Measurements from ENCODE around the gene LRPAP1. TPM values are rescaled to one million over a fixed set of nuclear protein-coding genes. Genes with fewer than 3 reads are reported as not detected.
"Not testable (repeated sequence)": the region's sequence is repeated elsewhere in the genome, so short reads cannot be mapped to it uniquely, and the experiment has no call there.

LRPAP1 gene
- total and polyA plus RNA-seq, 10 donors = 28.1 to 131 (median 112) TPM

GRCh38 chr4:3544259-3545025, 12.2 kb upstream of the LRPAP1 start:
- H3K27me3 ChIP-seq (replicated peaks in 1 of 7); H3K27ac ChIP-seq; H3K36me3 ChIP-seq; intact Hi-C loops (cut with DNase I; ENCODE audit: low total_unique reads); H3K4me3 ChIP-seq; H3K9me3 ChIP-seq: not testable (repeated sequence)
- peaks cover 0 to 11% (median 0%) of the 10 kb centered on the region in 6 donors for H3K4me1 ChIP-seq
- peak in 1 of 3 donors; percentile 19 for TF ChIP-seq POLR2AphosphoS5 (IDR thresholded peaks at IDR 0.05)
- 51 to 68% (median 59%) methylated on average over 17 to 22 of the region's 22 CpGs for WGBS, 5 donors
- peak; percentile 51 for DNase-seq

- H3K36me3 ChIP-seq; H3K27ac ChIP-seq; intact Hi-C loops (cut with DNase I; ENCODE audit: low total_unique reads); DNase-seq; H3K4me3 ChIP-seq; H3K27me3 ChIP-seq (replicated peaks in 1 of 7); H3K9me3 ChIP-seq: not testable (repeated sequence)
- H3K4me1 ChIP-seq = peaks cover 0 to 11% (median 0%) of the 10 kb centered on the region in 6 donors
- 73 to 90% (median 83%) methylated on average over 6 to 8 of the region's 8 CpGs for WGBS, 5 donors
Observed at GRCh38 chr4:3543415-3543814, 11.2 kb upstream of the LRPAP1 start.

GRCh38 chr4:3538906-3539305, 6.7 kb upstream of the LRPAP1 start:
- H3K27ac ChIP-seq; H3K27me3 ChIP-seq (replicated peaks in 1 of 7); intact Hi-C loops (cut with DNase I; ENCODE audit: low total_unique reads); H3K36me3 ChIP-seq; H3K4me1 ChIP-seq; H3K9me3 ChIP-seq; H3K4me3 ChIP-seq: not testable (repeated sequence)
- WGBS, 5 donors = 87 to 97% (median 96%) methylated on average over 10 to 23 of the region's 23 CpGs
- peak; percentile 33 for DNase-seq

- H3K9me3 ChIP-seq; H3K27ac ChIP-seq; H3K36me3 ChIP-seq; H3K4me3 ChIP-seq; intact Hi-C loops (cut with DNase I; ENCODE audit: low total_unique reads); H3K27me3 ChIP-seq (replicated peaks in 1 of 7): not testable (repeated sequence)
- DNase-seq = peak; percentile 51
- peaks cover 15 to 23% (median 20%) of the 10 kb centered on the region in 6 donors for H3K4me1 ChIP-seq
- whole genome bisulfite sequencing, 5 donors = 80 to 91% (median 84%) methylated on average over 7 to 10 of the region's 10 CpGs
Observed at GRCh38 chr4:3535812-3536211, 3.6 kb upstream of the LRPAP1 start.

GRCh38 chr4:3533423-3533820, 1.2 kb upstream of the LRPAP1 start:
- H3K9me3 ChIP-seq = peaks cover 0 to 5% (median 0%) of the 10 kb centered on the region in 8 donors
- no peak overlapping the region for H3K27ac ChIP-seq
- peak; percentile 59 for DNase-seq
- no peaks in the 10 kb centered on the region for H3K27me3 ChIP-seq (replicated peaks in 1 of 7)
- peak overlapping the region in 2 of 8 donors; percentile 84 to 87 for H3K4me3 ChIP-seq
- H3K4me1 ChIP-seq = peaks cover 28 to 47% (median 40%) of the 10 kb centered on the region in 6 donors
- 93 to 95% (median 95%) methylated on average over 7 of the region's 7 CpGs for WGBS, 5 donors
- intact Hi-C loops (cut with DNase I; ENCODE audit: low total_unique reads) = no loop called here
- no peak for TF ChIP-seq CTCF (IDR thresholded peaks at IDR 0.05 in 8 of 11, conservative IDR thresholded peaks at IDR 0.05 in 3 of 11)
- TF ChIP-seq POLR2AphosphoS5 (IDR thresholded peaks at IDR 0.05) = no peak
- no peak for TF ChIP-seq POLR2A (IDR thresholded peaks at IDR 0.05)
- H3K36me3 ChIP-seq = peaks cover 0 to 14% (median 5%) of the 10 kb centered on the region in 6 donors

GRCh38 chr4:3532751-3533422, 665 bp upstream of the LRPAP1 start:
- 10 to 28% (median 16%) methylated on average over 11 to 42 of the region's 42 CpGs for WGBS, 5 donors
- H3K27ac ChIP-seq = peak overlapping the region in 4 of 8 donors; percentile 77 to 90 (median 86)
- H3K4me1 ChIP-seq = peaks cover 28 to 52% (median 45%) of the 10 kb centered on the region in 6 donors
- no peak for DNase-seq
- H3K9me3 ChIP-seq = peaks cover 0 to 2% (median 0%) of the 10 kb centered on the region in 8 donors
- peaks cover 0 to 19% (median 8%) of the 10 kb centered on the region in 6 donors for H3K36me3 ChIP-seq
- TF ChIP-seq POLR2AphosphoS5 (IDR thresholded peaks at IDR 0.05) = no peak
- no peak for TF ChIP-seq POLR2A (IDR thresholded peaks at IDR 0.05)
- no peak for TF ChIP-seq CTCF (IDR thresholded peaks at IDR 0.05 in 8 of 11, conservative IDR thresholded peaks at IDR 0.05 in 3 of 11)
- peak overlapping the region; percentile 71 to 94 (median 86) for H3K4me3 ChIP-seq
- no peaks in the 10 kb centered on the region for H3K27me3 ChIP-seq (replicated peaks in 1 of 7)
- intact Hi-C loops (cut with DNase I; ENCODE audit: low total_unique reads) = no loop called here

Data from spleen (tissue), 11 donors.